Upper lobe of left lung (tissue), 4 donors: ENCODE measurements around the gene ILF3.

Source experiments
- POLR2A ChIP-seq, 4 donors: fragments of 450-650 bp; IDR thresholded peaks; one replicate each; pipeline ENCODE4 v1.5.1; 2016 to 2017; ENCODE audit warnings: antibody characterized with exemption in 4 of 4, mild to moderate bottlenecking in 2 of 4
- TF ChIP-seq, protein P1 (sequence below), 6 experiments: fragments of 450-650 bp in 4 of 6; fragments of 200-600 bp in 2 of 6; sonication (generic) in 2 of 6; IDR thresholded peaks; one replicate each; pipeline ENCODE4 v1.5.1; 2016 to 2019; ENCODE audit warnings: antibody characterized with exemption in 6 of 6

DNA sequence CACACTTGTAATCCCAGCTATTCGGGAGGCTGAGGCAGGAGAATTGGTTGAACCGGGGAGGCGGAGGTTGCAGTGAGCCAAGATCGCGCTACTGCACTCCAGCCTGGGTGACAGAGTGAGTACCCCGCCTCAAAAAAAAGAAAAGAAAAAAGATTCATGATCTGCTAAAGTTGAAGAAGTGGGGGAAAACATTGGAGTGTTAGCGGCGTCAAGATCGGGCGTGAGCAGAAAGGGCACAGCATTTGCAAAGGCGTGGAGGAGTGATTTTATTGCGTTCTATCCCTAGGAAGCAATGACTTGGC is 62.9 kb downstream of the ILF3 start:
- TF ChIP-seq, protein P1, sequence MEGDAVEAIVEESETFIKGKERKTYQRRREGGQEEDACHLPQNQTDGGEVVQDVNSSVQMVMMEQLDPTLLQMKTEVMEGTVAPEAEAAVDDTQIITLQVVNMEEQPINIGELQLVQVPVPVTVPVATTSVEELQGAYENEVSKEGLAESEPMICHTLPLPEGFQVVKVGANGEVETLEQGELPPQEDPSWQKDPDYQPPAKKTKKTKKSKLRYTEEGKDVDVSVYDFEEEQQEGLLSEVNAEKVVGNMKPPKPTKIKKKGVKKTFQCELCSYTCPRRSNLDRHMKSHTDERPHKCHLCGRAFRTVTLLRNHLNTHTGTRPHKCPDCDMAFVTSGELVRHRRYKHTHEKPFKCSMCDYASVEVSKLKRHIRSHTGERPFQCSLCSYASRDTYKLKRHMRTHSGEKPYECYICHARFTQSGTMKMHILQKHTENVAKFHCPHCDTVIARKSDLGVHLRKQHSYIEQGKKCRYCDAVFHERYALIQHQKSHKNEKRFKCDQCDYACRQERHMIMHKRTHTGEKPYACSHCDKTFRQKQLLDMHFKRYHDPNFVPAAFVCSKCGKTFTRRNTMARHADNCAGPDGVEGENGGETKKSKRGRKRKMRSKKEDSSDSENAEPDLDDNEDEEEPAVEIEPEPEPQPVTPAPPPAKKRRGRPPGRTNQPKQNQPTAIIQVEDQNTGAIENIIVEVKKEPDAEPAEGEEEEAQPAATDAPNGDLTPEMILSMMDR (IDR thresholded peaks at IDR 0.05), result no peak
- TF ChIP-seq POLR2A (IDR thresholded peaks at IDR 0.05), result no peak
